B cell (primary cell): Measurements from ENCODE around the gene MAP2K5. TPM values are rescaled to one million over a fixed set of nuclear protein-coding genes. Genes with fewer than 3 reads are reported as not detected.

Source experiments
- ATAC-seq: fragments of 200-7000 bp; cut with Tn5 transposase; one replicate; pipeline ENCODE4 v1.10.0; 2021; ENCODE audit warnings: low read depth, mild to moderate bottlenecking, moderate number of reproducible peaks, moderate library complexity
- CTCF ChIA-PET: fragments of 350-600 bp; sonication (Branson Sonifier 250); formaldehyde crosslinking; loops from one replicate; lab custom pipeline; 2021; ENCODE audit warnings: antibody characterized with exemption, inconsistent platforms; lab: Charles Lee
- POLR2A ChIA-PET: fragments of 350-600 bp; sonication (Branson Sonifier 250); formaldehyde crosslinking; loops from one replicate; lab custom pipeline; 2021; ENCODE audit warnings: antibody characterized with exemption; lab: Charles Lee
- DNase-seq: peaks from one replicate; pipeline ENCODE4 v3.0.0; 2013
- H2AFZ ChIP-seq: 2 replicates; pipeline ENCODE4 v1.6.1; 2012; ENCODE audit warnings: mild to moderate bottlenecking, low read depth, low read length; ENCODE audit not compliant: insufficient read depth, poor library complexity, severe bottlenecking
- H3K27ac ChIP-seq, 2 donors: 1 replicate in 1 of 2; 2 replicates in 1 of 2; pipeline ENCODE4 v1.5.1; 2012 to 2013; ENCODE audit warnings: low read length in 2 of 2, mild to moderate bottlenecking in 2 of 2, moderate library complexity in 1 of 2
- H3K27me3 ChIP-seq, 4 experiments: fragments of 200-600 bp in 1 of 4; sonication (generic) in 1 of 4; replicated peaks in 1 of 4; 1 replicate in 2 of 4; 2 replicates in 2 of 4; pipeline versions ENCODE4 v1.6.1 to v1.7.0; 2013 to 2016; ENCODE audit warnings: low read length in 3 of 4, mild to moderate bottlenecking in 2 of 4, mixed read lengths in 1 of 4, moderate library complexity in 1 of 4; ENCODE audit not compliant: insufficient read depth in 4 of 4, control insufficient read depth in 3 of 4; ENCODE audit errors: control extremely low read depth in 1 of 4
- H3K36me3 ChIP-seq, 2 experiments: replicated peaks in 1 of 2; 1 replicate in 1 of 2; 2 replicates in 1 of 2; pipeline versions ENCODE4 v1.6.1 to v1.7.1; 2013; ENCODE audit warnings: low read length in 1 of 2; ENCODE audit not compliant: insufficient read depth in 2 of 2, control insufficient read depth in 1 of 2; ENCODE audit errors: control extremely low read depth in 1 of 2, extremely low read depth in 1 of 2
- H3K4me1 ChIP-seq, 2 donors: fragments of 200-600 bp in 1 of 2; sonication (generic) in 1 of 2; 1 replicate in 1 of 2; 2 replicates in 1 of 2; pipeline versions ENCODE4 v1.5.1 to v1.6.1; 2013 to 2017; ENCODE audit warnings: low read length in 2 of 2; ENCODE audit not compliant: control insufficient read depth in 2 of 2, insufficient read depth in 2 of 2
- H3K4me2 ChIP-seq: replicated peaks from 2 replicates; pipeline ENCODE3; 2012; ENCODE audit warnings: mild to moderate bottlenecking, low read depth, low read length; ENCODE audit not compliant: poor library complexity, severe bottlenecking
- H3K4me3 ChIP-seq, 5 experiments: fragments of 200-600 bp in 1 of 5; sonication (generic) in 1 of 5; 1 replicate in 3 of 5; 2 replicates in 2 of 5; pipeline versions ENCODE4 v1.5.1 to v1.7.0; 2011 to 2016; ENCODE audit warnings: low read length in 4 of 5, mild to moderate bottlenecking in 4 of 5, low read depth in 2 of 5, control low read depth in 1 of 5, moderate library complexity in 1 of 5; ENCODE audit not compliant: insufficient read depth in 1 of 5; ENCODE audit errors: control extremely low read depth in 1 of 5, extremely low read depth in 1 of 5
- H3K79me2 ChIP-seq: fragments of 200-600 bp; sonication (generic); one replicate; pipeline ENCODE4 v1.6.0; 2016; ENCODE audit warnings: low read length; ENCODE audit not compliant: control insufficient read depth, insufficient read depth
- H3K9ac ChIP-seq: fragments of 200-600 bp; sonication (generic); 2 replicates; pipeline ENCODE4 v1.6.1; 2017; ENCODE audit warnings: mild to moderate bottlenecking, low read length, moderate library complexity
- H3K9me3 ChIP-seq, 3 donors: one replicate each; pipeline versions ENCODE4 v1.6.1 to v1.7.1; 2013; ENCODE audit warnings: low read length in 2 of 3; ENCODE audit not compliant: control insufficient read depth in 2 of 3, insufficient read depth in 1 of 3; ENCODE audit errors: control extremely low read depth in 1 of 3
- H4K20me1 ChIP-seq: 2 replicates; pipeline ENCODE4 v1.6.0; 2012; ENCODE audit warnings: mild to moderate bottlenecking, low read length; ENCODE audit not compliant: insufficient read depth, control insufficient read depth, poor library complexity, severe bottlenecking
- H3K27ac Mint-ChIP-seq: one replicate; pipeline ENCODE4 v1.8.0; 2021; ENCODE audit warnings: mixed read lengths
- H3K27me3 Mint-ChIP-seq: one replicate; pipeline ENCODE4 v1.8.0; 2021; ENCODE audit warnings: mixed read lengths
- H3K4me1 Mint-ChIP-seq: one replicate; pipeline ENCODE4 v1.8.0; 2021; ENCODE audit warnings: mixed read lengths
- H3K4me3 Mint-ChIP-seq: one replicate; pipeline ENCODE4 v1.8.0; 2021; ENCODE audit warnings: mixed read lengths
- H3K9me3 Mint-ChIP-seq: one replicate; pipeline ENCODE4 v1.8.0; 2022; ENCODE audit warnings: mixed read lengths; ENCODE audit not compliant: insufficient read depth
- EZH2 ChIP-seq: IDR thresholded peaks from 2 replicates; pipeline ENCODE4 v1.6.1; 2012; ENCODE audit warnings: borderline replicate concordance, low read depth, mild to moderate bottlenecking, moderate library complexity, low read length; ENCODE audit not compliant: insufficient read depth, poor library complexity, severe bottlenecking
- WGBS: methylation state at CpG from one replicate; pipeline ENCODE4 v1.1.5; 2013; ENCODE audit warnings: missing lambda C conversion rate; ENCODE audit not compliant: insufficient coverage; 5-methylcytosine and 5-hydroxymethylcytosine counted together
- intact Hi-C: fragments of 100-400 bp; cut with micrococcal nuclease; formaldehyde crosslinking; loops from one replicate; pipeline ENCODE4 v1.10.0; 2022
- polyA plus RNA-seq: library from polyadenylated mRNA; depleted of rRNA; stranded (reverse); fragments of >200 nt; gene quantifications from 2 replicates; pipeline ENCODE4 v1.2.3, GENCODE V29; 2012
- total RNA-seq, 2 donors: library from RNA; stranded (reverse); fragments of 120-200 nt in 1 of 2; gene quantifications; 1 replicate in 1 of 2; 2 replicates in 1 of 2; pipeline versions ENCODE4 v1.2.3 to v1.2.4, GENCODE V29; 2013 to 2022
- TF ChIP-seq, protein P1 (sequence below): fragments of 200-600 bp; IDR thresholded peaks from one replicate; pipeline ENCODE4 v1.8.0; 2022; ENCODE audit warnings: antibody characterized with exemption, mild to moderate bottlenecking

MAP2K5 gene
- total and polyA plus RNA-seq, 2 donors (not counting 1 experiment from before 2014, with no cell fraction given), result 11.1 to 40.0 TPM

DNA sequence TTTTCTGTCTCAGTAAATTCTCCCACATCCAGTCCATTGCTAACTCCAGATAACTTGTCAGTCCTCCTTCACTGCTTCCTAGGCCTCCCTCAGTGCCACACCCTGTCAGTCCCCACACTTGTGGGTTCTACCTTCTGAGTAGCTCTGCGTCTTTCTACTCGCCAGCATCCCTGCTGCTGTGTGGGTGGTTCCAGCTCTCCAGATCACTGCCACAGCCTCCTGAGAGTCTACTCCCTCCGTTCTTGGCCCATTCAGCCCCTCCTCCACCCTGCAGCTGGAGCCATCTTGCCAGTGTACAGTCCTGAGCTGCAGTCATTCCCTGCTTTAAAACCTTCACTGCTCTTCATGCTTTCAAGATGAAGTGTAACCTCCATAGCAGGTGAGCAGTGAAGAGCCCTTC, 45.3 kb downstream of the MAP2K5 start:
- no peaks in the 10 kb centered on the region for H3K79me2 ChIP-seq
- Mint-ChIP-seq H3K27me3 (no peaks in the 10 kb centered on the region), H3K27ac (no peak overlapping the region), H3K4me1 (no peaks in the 10 kb centered on the region), H3K4me3 (no peak overlapping the region), H3K9me3 (no peaks in the 10 kb centered on the region)
- no peak for TF ChIP-seq EZH2
- TF ChIP-seq, protein P1, sequence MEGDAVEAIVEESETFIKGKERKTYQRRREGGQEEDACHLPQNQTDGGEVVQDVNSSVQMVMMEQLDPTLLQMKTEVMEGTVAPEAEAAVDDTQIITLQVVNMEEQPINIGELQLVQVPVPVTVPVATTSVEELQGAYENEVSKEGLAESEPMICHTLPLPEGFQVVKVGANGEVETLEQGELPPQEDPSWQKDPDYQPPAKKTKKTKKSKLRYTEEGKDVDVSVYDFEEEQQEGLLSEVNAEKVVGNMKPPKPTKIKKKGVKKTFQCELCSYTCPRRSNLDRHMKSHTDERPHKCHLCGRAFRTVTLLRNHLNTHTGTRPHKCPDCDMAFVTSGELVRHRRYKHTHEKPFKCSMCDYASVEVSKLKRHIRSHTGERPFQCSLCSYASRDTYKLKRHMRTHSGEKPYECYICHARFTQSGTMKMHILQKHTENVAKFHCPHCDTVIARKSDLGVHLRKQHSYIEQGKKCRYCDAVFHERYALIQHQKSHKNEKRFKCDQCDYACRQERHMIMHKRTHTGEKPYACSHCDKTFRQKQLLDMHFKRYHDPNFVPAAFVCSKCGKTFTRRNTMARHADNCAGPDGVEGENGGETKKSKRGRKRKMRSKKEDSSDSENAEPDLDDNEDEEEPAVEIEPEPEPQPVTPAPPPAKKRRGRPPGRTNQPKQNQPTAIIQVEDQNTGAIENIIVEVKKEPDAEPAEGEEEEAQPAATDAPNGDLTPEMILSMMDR, result no peak
- 100% methylated on average over 3 of the region's 3 CpGs for WGBS
- no peaks in the 10 kb centered on the region for H3K27me3 ChIP-seq
- no peaks in the 10 kb centered on the region for H4K20me1 ChIP-seq
- no peak overlapping the region for H3K9ac ChIP-seq
- H3K27ac ChIP-seq, result no peak overlapping the region
- CTCF ChIA-PET, result interaction anchor here (2.1 kb wide), 1 partner anchor 9 kb away, joined by 5 read pairs; no protein-coding TSS in a partner anchor
- peaks cover 14 to 16% of the 10 kb centered on the region in 2 experiments for H3K36me3 ChIP-seq
- ATAC-seq, result no peak
- no peak overlapping the region for H3K4me2 ChIP-seq
- no peak overlapping the region for H2AFZ ChIP-seq
- no peaks in the 10 kb centered on the region for H3K4me1 ChIP-seq
- POLR2A ChIA-PET, result no interaction called here
- H3K9me3 ChIP-seq, result no peaks in the 10 kb centered on the region
- DNase-seq, result no peak
- no peak overlapping the region for H3K4me3 ChIP-seq
- intact Hi-C loops, result no loop called here

DNA sequence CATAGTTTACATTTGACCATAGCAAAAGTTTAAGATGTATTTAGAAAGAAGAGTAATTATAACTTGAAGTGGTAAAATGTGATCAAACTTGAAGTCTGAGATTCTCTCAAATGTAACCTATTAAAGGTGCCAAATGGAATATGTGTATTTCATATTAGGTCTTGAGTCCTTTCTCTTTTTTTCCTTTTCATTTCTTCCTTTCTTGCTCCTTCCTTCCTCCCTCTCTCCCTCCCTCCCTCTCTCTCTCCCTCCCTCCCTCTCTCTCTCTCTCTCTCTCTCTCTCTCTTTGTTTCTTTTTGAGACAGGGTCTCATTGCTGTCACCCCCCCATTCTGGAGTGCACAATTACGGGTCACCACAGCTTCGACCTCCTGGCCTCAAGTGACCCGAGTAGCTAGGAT, 47.7 kb downstream of the MAP2K5 start:
- intact Hi-C loops, result no loop called here
- Histone ChIP-seq H3K9ac (no peak overlapping the region), H3K4me3 (no peak overlapping the region), H3K27ac (no peak overlapping the region), H3K36me3 (peaks cover 19 to 29% of the 10 kb centered on the region in 2 experiments), H4K20me1 (no peaks in the 10 kb centered on the region), H3K27me3 (no peaks in the 10 kb centered on the region), H3K9me3 (no peaks in the 10 kb centered on the region), H3K79me2 (no peaks in the 10 kb centered on the region), H3K4me2 (no peak overlapping the region), H3K4me1 (no peaks in the 10 kb centered on the region), H2AFZ (no peak overlapping the region)
- CTCF ChIA-PET, result no interaction called here
- POLR2A ChIA-PET, result no interaction called here
- TF ChIP-seq, protein P1, result no peak
- no peak for TF ChIP-seq EZH2
- no peak overlapping the region for H3K4me3 Mint-ChIP-seq
- H3K27me3 Mint-ChIP-seq, result no peaks in the 10 kb centered on the region
- H3K4me1 Mint-ChIP-seq, result no peaks in the 10 kb centered on the region
- WGBS, result 100% methylated on average over 3 of the region's 3 CpGs
- no peak for DNase-seq
- no peak overlapping the region for H3K27ac Mint-ChIP-seq
- H3K9me3 Mint-ChIP-seq, result no peaks in the 10 kb centered on the region
- ATAC-seq, result no peak
